ENCODE results near the gene HTT.

DNA sequence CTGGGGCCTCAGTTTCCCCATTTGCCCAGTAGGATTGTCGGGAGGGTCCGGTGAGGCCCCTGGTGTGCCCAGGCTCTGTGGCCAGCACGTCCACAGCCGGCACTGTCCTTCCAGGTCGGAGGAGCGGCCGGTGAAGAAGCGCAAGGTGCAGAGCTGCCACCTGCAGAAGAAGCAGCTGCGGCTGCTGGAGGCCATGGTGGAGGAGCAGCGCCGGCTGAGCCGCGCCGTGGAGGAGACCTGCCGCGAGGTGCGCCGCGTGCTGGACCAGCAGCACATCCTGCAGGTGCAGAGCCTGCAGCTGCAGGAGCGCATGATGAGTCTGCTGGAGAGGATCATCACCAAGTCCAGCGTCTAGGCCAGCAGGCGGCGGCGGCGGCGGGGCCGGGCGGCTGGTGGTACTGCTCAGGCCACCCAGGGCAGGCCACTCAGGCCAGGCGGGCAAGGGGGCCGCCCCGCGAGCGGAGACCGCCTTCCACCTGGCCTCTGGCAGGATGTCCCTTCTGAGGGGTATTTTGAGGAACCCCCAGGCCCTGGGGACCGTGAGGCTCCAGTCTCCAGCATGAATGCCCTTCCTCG is 181.2 kb downstream of the HTT start:
- TF ChIP-seq, protein P1, sequence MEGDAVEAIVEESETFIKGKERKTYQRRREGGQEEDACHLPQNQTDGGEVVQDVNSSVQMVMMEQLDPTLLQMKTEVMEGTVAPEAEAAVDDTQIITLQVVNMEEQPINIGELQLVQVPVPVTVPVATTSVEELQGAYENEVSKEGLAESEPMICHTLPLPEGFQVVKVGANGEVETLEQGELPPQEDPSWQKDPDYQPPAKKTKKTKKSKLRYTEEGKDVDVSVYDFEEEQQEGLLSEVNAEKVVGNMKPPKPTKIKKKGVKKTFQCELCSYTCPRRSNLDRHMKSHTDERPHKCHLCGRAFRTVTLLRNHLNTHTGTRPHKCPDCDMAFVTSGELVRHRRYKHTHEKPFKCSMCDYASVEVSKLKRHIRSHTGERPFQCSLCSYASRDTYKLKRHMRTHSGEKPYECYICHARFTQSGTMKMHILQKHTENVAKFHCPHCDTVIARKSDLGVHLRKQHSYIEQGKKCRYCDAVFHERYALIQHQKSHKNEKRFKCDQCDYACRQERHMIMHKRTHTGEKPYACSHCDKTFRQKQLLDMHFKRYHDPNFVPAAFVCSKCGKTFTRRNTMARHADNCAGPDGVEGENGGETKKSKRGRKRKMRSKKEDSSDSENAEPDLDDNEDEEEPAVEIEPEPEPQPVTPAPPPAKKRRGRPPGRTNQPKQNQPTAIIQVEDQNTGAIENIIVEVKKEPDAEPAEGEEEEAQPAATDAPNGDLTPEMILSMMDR (IDR thresholded peaks at IDR 0.05) = no peak
- TF ChIP-seq POLR2AphosphoS5 (IDR thresholded peaks at IDR 0.05) (no peak), POLR2A (IDR thresholded peaks at IDR 0.05) (no peak)
